ENCODE results near the gene FARP1.

Gene FARP1

GRCh38 chr13:98479496-98480003 lies 336.7 kb downstream of the FARP1 start:
- no peak for TF ChIP-seq FOXP2 (optimal IDR thresholded peaks at IDR 0.05; ENCODE audit: borderline replicate concordance, extremely low read depth, extremely low read length, insufficient read depth)
- no peak for TF ChIP-seq REST (IDR thresholded peaks at IDR 0.05; ENCODE audit: insufficient read depth in 1 of 2, low read depth in 2 of 2, low read length in 2 of 2)
- no peak for TF ChIP-seq SIN3A (IDR thresholded peaks at IDR 0.05; ENCODE audit: borderline replicate concordance, insufficient read depth, low read length)
- no peak for TF ChIP-seq POLR2AphosphoS5 (IDR thresholded peaks at IDR 0.05; ENCODE audit: low read depth, low read length)
- no peak for TF ChIP-seq TAF1 (IDR thresholded peaks at IDR 0.05; ENCODE audit: borderline replicate concordance, insufficient read depth, low read length)

- TF ChIP-seq SIN3A (IDR thresholded peaks at IDR 0.05; ENCODE audit: borderline replicate concordance, insufficient read depth, low read length) (no peak), REST (IDR thresholded peaks at IDR 0.05; ENCODE audit: insufficient read depth in 1 of 2, low read depth in 2 of 2, low read length in 2 of 2) (no peak), TAF1 (IDR thresholded peaks at IDR 0.05; ENCODE audit: borderline replicate concordance, insufficient read depth, low read length) (no peak), POLR2AphosphoS5 (IDR thresholded peaks at IDR 0.05; ENCODE audit: low read depth, low read length) (no peak), FOXP2 (optimal IDR thresholded peaks at IDR 0.05; ENCODE audit: borderline replicate concordance, extremely low read depth, extremely low read length, insufficient read depth) (no peak)
These were observed 338.3 kb downstream of the FARP1 start for GRCh38 chr13:98480915-98481877.

- TF ChIP-seq FOXP2 (optimal IDR thresholded peaks at IDR 0.05; ENCODE audit: borderline replicate concordance, extremely low read depth, extremely low read length, insufficient read depth) (no peak), SIN3A (IDR thresholded peaks at IDR 0.05; ENCODE audit: borderline replicate concordance, insufficient read depth, low read length) (no peak), TAF1 (IDR thresholded peaks at IDR 0.05; ENCODE audit: borderline replicate concordance, insufficient read depth, low read length) (no peak), REST (IDR thresholded peaks at IDR 0.05; ENCODE audit: insufficient read depth in 1 of 2, low read depth in 2 of 2, low read length in 2 of 2) (no peak), POLR2AphosphoS5 (IDR thresholded peaks at IDR 0.05; ENCODE audit: low read depth, low read length) (no peak)
These were observed 339.9 kb downstream of the FARP1 start for GRCh38 chr13:98482476-98483444.

- TF ChIP-seq REST (IDR thresholded peaks at IDR 0.05; ENCODE audit: insufficient read depth in 1 of 2, low read depth in 2 of 2, low read length in 2 of 2) (no peak), SIN3A (IDR thresholded peaks at IDR 0.05; ENCODE audit: borderline replicate concordance, insufficient read depth, low read length) (no peak), POLR2AphosphoS5 (IDR thresholded peaks at IDR 0.05; ENCODE audit: low read depth, low read length) (no peak), TAF1 (IDR thresholded peaks at IDR 0.05; ENCODE audit: borderline replicate concordance, insufficient read depth, low read length) (no peak), FOXP2 (optimal IDR thresholded peaks at IDR 0.05; ENCODE audit: borderline replicate concordance, extremely low read depth, extremely low read length, insufficient read depth) (no peak)
These were observed 340.9 kb downstream of the FARP1 start for GRCh38 chr13:98483601-98484288.

Data from PFSK-1 (cell line).